ENCODE results near the gene AMTN.

- TF ChIP-seq POLR2A (IDR thresholded peaks at IDR 0.05), result no peak
- TF ChIP-seq, protein P1, sequence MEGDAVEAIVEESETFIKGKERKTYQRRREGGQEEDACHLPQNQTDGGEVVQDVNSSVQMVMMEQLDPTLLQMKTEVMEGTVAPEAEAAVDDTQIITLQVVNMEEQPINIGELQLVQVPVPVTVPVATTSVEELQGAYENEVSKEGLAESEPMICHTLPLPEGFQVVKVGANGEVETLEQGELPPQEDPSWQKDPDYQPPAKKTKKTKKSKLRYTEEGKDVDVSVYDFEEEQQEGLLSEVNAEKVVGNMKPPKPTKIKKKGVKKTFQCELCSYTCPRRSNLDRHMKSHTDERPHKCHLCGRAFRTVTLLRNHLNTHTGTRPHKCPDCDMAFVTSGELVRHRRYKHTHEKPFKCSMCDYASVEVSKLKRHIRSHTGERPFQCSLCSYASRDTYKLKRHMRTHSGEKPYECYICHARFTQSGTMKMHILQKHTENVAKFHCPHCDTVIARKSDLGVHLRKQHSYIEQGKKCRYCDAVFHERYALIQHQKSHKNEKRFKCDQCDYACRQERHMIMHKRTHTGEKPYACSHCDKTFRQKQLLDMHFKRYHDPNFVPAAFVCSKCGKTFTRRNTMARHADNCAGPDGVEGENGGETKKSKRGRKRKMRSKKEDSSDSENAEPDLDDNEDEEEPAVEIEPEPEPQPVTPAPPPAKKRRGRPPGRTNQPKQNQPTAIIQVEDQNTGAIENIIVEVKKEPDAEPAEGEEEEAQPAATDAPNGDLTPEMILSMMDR (IDR thresholded peaks at IDR 0.05), result no peak
These were observed 52.4 kb downstream of the AMTN start for GRCh38 chr4:70570796-70571195.
